ENCODE data around the gene HMGXB4.

DNA sequence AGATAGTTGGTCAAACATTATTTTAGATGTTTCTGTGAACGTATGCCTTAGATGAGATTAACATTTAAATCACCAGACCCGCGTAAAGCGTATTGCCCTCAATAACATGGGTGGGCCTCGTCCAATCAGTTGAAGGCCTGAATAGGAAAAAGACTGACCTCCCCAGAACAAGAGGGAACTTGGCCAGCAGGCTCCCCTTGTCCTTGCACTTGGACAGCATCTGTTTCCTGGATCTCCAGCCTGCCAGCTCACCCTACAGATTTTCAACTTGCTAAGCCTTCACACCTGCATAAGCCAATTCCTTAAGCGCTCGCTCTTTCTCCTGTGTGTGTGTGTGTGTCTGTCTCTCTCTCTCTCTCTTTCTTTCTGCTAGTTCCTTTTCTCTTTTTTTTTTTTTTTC, 50.6 kb downstream of the HMGXB4 start:
- TF ChIP-seq, protein P1, sequence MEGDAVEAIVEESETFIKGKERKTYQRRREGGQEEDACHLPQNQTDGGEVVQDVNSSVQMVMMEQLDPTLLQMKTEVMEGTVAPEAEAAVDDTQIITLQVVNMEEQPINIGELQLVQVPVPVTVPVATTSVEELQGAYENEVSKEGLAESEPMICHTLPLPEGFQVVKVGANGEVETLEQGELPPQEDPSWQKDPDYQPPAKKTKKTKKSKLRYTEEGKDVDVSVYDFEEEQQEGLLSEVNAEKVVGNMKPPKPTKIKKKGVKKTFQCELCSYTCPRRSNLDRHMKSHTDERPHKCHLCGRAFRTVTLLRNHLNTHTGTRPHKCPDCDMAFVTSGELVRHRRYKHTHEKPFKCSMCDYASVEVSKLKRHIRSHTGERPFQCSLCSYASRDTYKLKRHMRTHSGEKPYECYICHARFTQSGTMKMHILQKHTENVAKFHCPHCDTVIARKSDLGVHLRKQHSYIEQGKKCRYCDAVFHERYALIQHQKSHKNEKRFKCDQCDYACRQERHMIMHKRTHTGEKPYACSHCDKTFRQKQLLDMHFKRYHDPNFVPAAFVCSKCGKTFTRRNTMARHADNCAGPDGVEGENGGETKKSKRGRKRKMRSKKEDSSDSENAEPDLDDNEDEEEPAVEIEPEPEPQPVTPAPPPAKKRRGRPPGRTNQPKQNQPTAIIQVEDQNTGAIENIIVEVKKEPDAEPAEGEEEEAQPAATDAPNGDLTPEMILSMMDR (IDR thresholded peaks at IDR 0.05) = no peak
- no peak for TF ChIP-seq EP300 (IDR thresholded peaks at IDR 0.05)

Data from suprapubic skin (tissue), 3 donors.